Left ventricle myocardium superior (tissue), 1 donor: ENCODE measurements around the gene POLE2. TPM values are rescaled to one million over a fixed set of nuclear protein-coding genes. Genes with fewer than 3 reads are reported as not detected.
"Not testable (repeated sequence)": the region's sequence is repeated elsewhere in the genome, so short reads cannot be mapped to it uniquely, and the experiment has no call there.

Experiments used
- ATAC-seq: fragments of 200-7000 bp; cut with Tn5 transposase; one replicate; pipeline ENCODE4 v1.9.1; 2020; ENCODE audit warnings: mild to moderate bottlenecking, moderate library complexity
- DNase-seq: peaks from one replicate; pipeline ENCODE4 v3.0.0-alpha.2; 2020
- intact Hi-C: fragments of 100-400 bp; cut with micrococcal nuclease; formaldehyde crosslinking; loops from one replicate; pipeline ENCODE4 v1.11.0; 2022
- total RNA-seq: library from RNA; stranded (reverse); fragmentation: NEBNext Ultra II Directional; extraction: Animal tissue kit (Norgen Biotek cat#: 25700); gene quantifications from one replicate; pipeline ENCODE4 v1.2.1, GENCODE V29; 2021
- donor health status: DM: no; HTN: yes; CAD: no; lungs with severe emphysema.

Gene POLE2
- total RNA-seq, 1 donor from 2014 or later, result 0.40 TPM

GRCh38 chr14:49673586-49673985 is 14.4 kb downstream of the POLE2 start:
- intact Hi-C loops, result no loop called here
- no peak for ATAC-seq
- no peak for DNase-seq

GRCh38 chr14:49670475-49670874 is 17.5 kb downstream of the POLE2 start:
- ATAC-seq, result no peak
- DNase-seq, result no peak
- intact Hi-C loops, result no loop called here

GRCh38 chr14:49659526-49660455 is 28.2 kb downstream of the POLE2 start:
- intact Hi-C loops, result no loop called here
- no peak for DNase-seq
- ATAC-seq, result no peak

- ATAC-seq, intact Hi-C loops, DNase-seq: not testable (repeated sequence)
Measured at GRCh38 chr14:49657500-49657899, 30.5 kb downstream of the POLE2 start.

- ATAC-seq (no peak), DNase-seq (no peak)
- intact Hi-C loops, result no loop called here
Measured at GRCh38 chr14:49654511-49654910, 33.5 kb downstream of the POLE2 start.

- ATAC-seq, result no peak
- intact Hi-C loops, result no loop called here
- DNase-seq, result no peak
Measured at GRCh38 chr14:49653508-49653907, 34.5 kb downstream of the POLE2 start.

GRCh38 chr14:49642163-49642562 is 45.9 kb downstream of the POLE2 start:
- intact Hi-C loops, result no loop called here
- ATAC-seq, result peak; percentile 72
- no peak for DNase-seq

GRCh38 chr14:49641697-49642129 is 46.3 kb downstream of the POLE2 start:
- DNase-seq, result no peak

GRCh38 chr14:49640540-49641417 is 47.2 kb downstream of the POLE2 start:
- ATAC-seq (no peak), DNase-seq (no peak)
- intact Hi-C loops, result no loop called here

More at GRCh38 chr14:49641697-49642129, 46.3 kb downstream of the POLE2 start:
- peak; percentile 90 for ATAC-seq
- intact Hi-C loops, result no loop called here

- DNase-seq, result no peak
- intact Hi-C loops, result loop anchor here (10.0 kb wide), 1 partner anchor 127 kb away; the partner anchor contains the start of gene KLHDC2
- ATAC-seq, result no peak
Measured at GRCh38 chr14:49637534-49638078, 50.4 kb downstream of the POLE2 start.

- intact Hi-C loops, result loop anchor here (10.0 kb wide), 1 partner anchor 128 kb away; the partner anchor contains the start of gene KLHDC2
- ATAC-seq (no peak), DNase-seq (no peak)
Measured at GRCh38 chr14:49636866-49637265, 51.1 kb downstream of the POLE2 start.

GRCh38 chr14:49634547-49635334 is 53.3 kb downstream of the POLE2 start, which contains the start of gene DNAAF2:
Gene DNAAF2, minus strand, starts transcription at chr14:49635244. Its CDS starts 95 bp downstream, at chr14:49635149.
- intact Hi-C loops, result loop anchor here (10.0 kb wide), 1 partner anchor 130 kb away; the partner anchor contains the start of gene KLHDC2
- peak; percentile 51 for ATAC-seq
- peak; percentile 70 for DNase-seq

GRCh38 chr14:49633640-49634546 is 54.1 kb downstream of the POLE2 start:
- ATAC-seq (peak; percentile 94), DNase-seq (peak; percentile 95)
- intact Hi-C loops, result loop anchor here (10.0 kb wide), 1 partner anchor 131 kb away; the partner anchor contains the start of gene KLHDC2

- no peak for ATAC-seq
- no peak for DNase-seq
- intact Hi-C loops, result no loop called here
Measured at GRCh38 chr14:49623941-49624839, 63.8 kb downstream of the POLE2 start.

GRCh38 chr14:49623387-49623786 is 64.6 kb downstream of the POLE2 start:
- intact Hi-C loops, result no loop called here
- no peak for DNase-seq
- ATAC-seq, result no peak

- intact Hi-C loops, result no loop called here
- DNase-seq, result no peak
- ATAC-seq, result no peak
Measured at GRCh38 chr14:49622022-49622607, 65.9 kb downstream of the POLE2 start.
